GM23338 (cell line): ENCODE data around the gene COL16A1. TPM values are rescaled to one million over a fixed set of nuclear protein-coding genes. Genes with fewer than 3 reads are reported as not detected.

ENCODE experiments used
- ATAC-seq: fragments of 200-7000 bp; cut with Tn5 transposase; 3 replicates; pipeline ENCODE4 v1.9.1; 2020
- DNase-seq: peaks from one replicate; pipeline ENCODE4 v3.0.0-alpha.2; 2015; ENCODE audit warnings: low spot score
- H2AFZ ChIP-seq: fragments of 200-600 bp; sonication (generic); 2 replicates; pipeline ENCODE4 v1.8.0; 2016; ENCODE audit warnings: antibody characterized with exemption, mild to moderate bottlenecking, moderate library complexity
- H3F3A ChIP-seq: fragments of 200-600 bp; sonication (generic); replicated peaks from 2 replicates; pipeline ENCODE4 v1.8.0; 2017; ENCODE audit warnings: antibody characterized with exemption, mixed run types, low read depth
- H3K27ac ChIP-seq: fragments of 200-600 bp; sonication (generic); 2 replicates; pipeline ENCODE4 v1.6.1; 2016; ENCODE audit warnings: low read depth
- H3K27me3 ChIP-seq: fragments of 200-600 bp; sonication (generic); 2 replicates; pipeline ENCODE4 v1.8.0; 2016; ENCODE audit warnings: mild to moderate bottlenecking, mixed run types, moderate library complexity; ENCODE audit not compliant: insufficient read depth
- H3K36me3 ChIP-seq: fragments of 200-600 bp; sonication (generic); 2 replicates; pipeline ENCODE4 v1.8.0; 2016; ENCODE audit warnings: mild to moderate bottlenecking; ENCODE audit not compliant: insufficient read depth
- H3K4me1 ChIP-seq: fragments of 200-600 bp; sonication (generic); 2 replicates; pipeline ENCODE4 v1.8.0; 2016; ENCODE audit warnings: mild to moderate bottlenecking, moderate library complexity; ENCODE audit not compliant: insufficient read depth
- H3K4me2 ChIP-seq: fragments of 200-600 bp; sonication (generic); 2 replicates; pipeline ENCODE4 v1.7.1; 2017; ENCODE audit warnings: mixed run types
- H3K4me3 ChIP-seq: fragments of 200-600 bp; sonication (generic); 2 replicates; pipeline ENCODE4 v1.6.1; 2016; ENCODE audit warnings: mixed run types
- H3K79me2 ChIP-seq: fragments of 200-600 bp; sonication (generic); replicated peaks from 2 replicates; pipeline ENCODE4 v1.8.0; 2017; ENCODE audit warnings: mild to moderate bottlenecking; ENCODE audit not compliant: insufficient read depth
- H3K9me2 ChIP-seq: fragments of 200-600 bp; sonication (generic); 2 replicates; pipeline ENCODE4 v1.8.0; 2017; ENCODE audit not compliant: insufficient read depth
- H4K20me1 ChIP-seq: fragments of 200-600 bp; sonication (generic); replicated peaks from 2 replicates; pipeline ENCODE4 v1.8.0; 2017; ENCODE audit warnings: mild to moderate bottlenecking; ENCODE audit not compliant: insufficient read depth
- H3K27ac Mint-ChIP-seq: 2 replicates; pipeline ENCODE4 v1.8.0; 2020; ENCODE audit warnings: inconsistent platforms, mild to moderate bottlenecking, moderate library complexity, mixed read lengths
- H3K27me3 Mint-ChIP-seq: 3 replicates; pipeline ENCODE4 v1.8.0; 2022; ENCODE audit warnings: low read depth, mild to moderate bottlenecking, moderate library complexity, mixed read lengths, inconsistent platforms; ENCODE audit not compliant: insufficient read depth, poor library complexity
- H3K36me3 Mint-ChIP-seq: 3 replicates; pipeline ENCODE4 v1.8.0; 2021; ENCODE audit warnings: low read depth, mild to moderate bottlenecking, inconsistent platforms, moderate library complexity, mixed read lengths
- H3K4me1 Mint-ChIP-seq: 3 replicates; pipeline ENCODE4 v1.8.0; 2020; ENCODE audit warnings: mild to moderate bottlenecking, inconsistent platforms, mixed read lengths
- H3K4me3 Mint-ChIP-seq: 3 replicates; pipeline ENCODE4 v1.8.0; 2021; ENCODE audit warnings: moderate library complexity, mild to moderate bottlenecking, inconsistent platforms, mixed read lengths
- H3K9me3 Mint-ChIP-seq: 3 replicates; pipeline ENCODE4 v1.8.0; 2020; ENCODE audit warnings: moderate library complexity, mild to moderate bottlenecking, inconsistent platforms, mixed read lengths
- CREB1 ChIP-seq: fragments of 250-450 bp; sonication (Bioruptor Pico); IDR thresholded peaks from 2 replicates; pipeline ENCODE4 v1.5.0; 2020; ENCODE audit warnings: low read depth, mild to moderate bottlenecking, moderate library complexity
- ETS1 ChIP-seq: IDR thresholded peaks from 2 replicates; pipeline ENCODE4 v1.6.1; 2016; ENCODE audit warnings: antibody characterized with exemption
- EZH2 ChIP-seq: fragments of 200-600 bp; sonication (generic); IDR thresholded peaks from one replicate; pipeline ENCODE4 v1.8.0; 2017; ENCODE audit warnings: antibody characterized with exemption, mild to moderate bottlenecking, low read depth; ENCODE audit not compliant: unreplicated experiment
- EZH2phosphoT487 ChIP-seq: fragments of 200-600 bp; sonication (generic); IDR thresholded peaks from one replicate; pipeline ENCODE4 v1.8.1; 2018; ENCODE audit warnings: antibody characterized with exemption; ENCODE audit not compliant: unreplicated experiment
- JUNB ChIP-seq: IDR thresholded peaks from one replicate; pipeline ENCODE4 v1.6.1; 2016; ENCODE audit warnings: antibody characterized with exemption; ENCODE audit not compliant: unreplicated experiment
- NANOG ChIP-seq: IDR thresholded peaks from 2 replicates; pipeline ENCODE4 v1.6.1; 2016; ENCODE audit warnings: antibody characterized with exemption, borderline replicate concordance
- POLR2AphosphoS5 ChIP-seq: IDR thresholded peaks from 2 replicates; pipeline ENCODE4 v1.6.1; 2016; ENCODE audit warnings: antibody characterized with exemption, low read depth
- REST ChIP-seq: IDR thresholded peaks from one replicate; pipeline ENCODE4 v1.6.1; 2018; ENCODE audit warnings: antibody characterized with exemption; ENCODE audit not compliant: unreplicated experiment
- STAT1 ChIP-seq: IDR thresholded peaks from one replicate; pipeline ENCODE4 v1.6.1; 2016; ENCODE audit warnings: antibody characterized with exemption; ENCODE audit not compliant: unreplicated experiment
- ZNF114 ChIP-seq: fragments of 250-450 bp; sonication (Bioruptor Pico); IDR thresholded peaks from 2 replicates; pipeline ENCODE4 v1.5.0; 2020; ENCODE audit warnings: mild to moderate bottlenecking, moderate library complexity
- ZNF331 ChIP-seq: fragments of 250-450 bp; sonication (Bioruptor Pico); IDR thresholded peaks from 2 replicates; pipeline ENCODE4 v1.5.0; 2020; ENCODE audit warnings: low read depth, mild to moderate bottlenecking, moderate library complexity
- ZNF462 ChIP-seq: fragments of 250-450 bp; sonication (Bioruptor Pico); IDR thresholded peaks from 2 replicates; pipeline ENCODE4 v1.5.0; 2020; ENCODE audit warnings: mild to moderate bottlenecking, moderate library complexity
- polyA plus RNA-seq: library from polyadenylated mRNA; unstranded; fragments of >200 nt; fragmentation: Nextera tagmentation; extraction: Ambion mirVana; gene quantifications from 2 replicates; pipeline ENCODE4 v1.2.1, GENCODE V29; 2016
- total RNA-seq: library from RNA; depleted of rRNA; stranded (reverse); fragments of >200 nt; shearing (Covaris generic); gene quantifications from 2 replicates; pipeline ENCODE4 v1.2.3, GENCODE V29; 2014
- TF ChIP-seq, protein P1 (sequence below), 2 experiments: fragments of 200-600 bp in 1 of 2; sonication (generic) in 1 of 2; conservative IDR thresholded peaks; 2 replicates each; pipeline versions ENCODE4 v1.5.1 to v1.6.1; 2016 to 2017; ENCODE audit warnings: antibody characterized with exemption in 2 of 2, low read depth in 2 of 2, mild to moderate bottlenecking in 2 of 2, moderate library complexity in 1 of 2

Gene COL16A1
- total and polyA plus RNA-seq, 2 experiments from 2014 or later, result 4.2 to 13.2 TPM

- H3K27me3 Mint-ChIP-seq, result peaks cover 8% of the 10 kb centered on the region
- DNase-seq, result no peak
- H2AFZ ChIP-seq, result no peak overlapping the region
- ATAC-seq, result no peak
- no peaks in the 10 kb centered on the region; the same call in 2 of the 3 replicates for H3K9me3 Mint-ChIP-seq
- no peak overlapping the region for H3K4me3 ChIP-seq
- H3K4me1 ChIP-seq, result no peaks in the 10 kb centered on the region
- H3K27ac Mint-ChIP-seq, result no peak overlapping the region
- no peaks in the 10 kb centered on the region for H3K79me2 ChIP-seq
- H3K27ac ChIP-seq, result no peak overlapping the region
- no peak for TF ChIP-seq JUNB
- TF ChIP-seq ZNF331 (CRISPR knock-in tag), result no peak
- TF ChIP-seq ZNF114 (CRISPR knock-in tag), result no peak
- no peak for TF ChIP-seq REST
- no peak for TF ChIP-seq ETS1
- TF ChIP-seq CREB1 (CRISPR knock-in tag), result no peak
- TF ChIP-seq NANOG, result no peak
- no peak for TF ChIP-seq POLR2AphosphoS5
- TF ChIP-seq EZH2, result no peak
- TF ChIP-seq ZNF462, result no peak
- TF ChIP-seq, protein P1, sequence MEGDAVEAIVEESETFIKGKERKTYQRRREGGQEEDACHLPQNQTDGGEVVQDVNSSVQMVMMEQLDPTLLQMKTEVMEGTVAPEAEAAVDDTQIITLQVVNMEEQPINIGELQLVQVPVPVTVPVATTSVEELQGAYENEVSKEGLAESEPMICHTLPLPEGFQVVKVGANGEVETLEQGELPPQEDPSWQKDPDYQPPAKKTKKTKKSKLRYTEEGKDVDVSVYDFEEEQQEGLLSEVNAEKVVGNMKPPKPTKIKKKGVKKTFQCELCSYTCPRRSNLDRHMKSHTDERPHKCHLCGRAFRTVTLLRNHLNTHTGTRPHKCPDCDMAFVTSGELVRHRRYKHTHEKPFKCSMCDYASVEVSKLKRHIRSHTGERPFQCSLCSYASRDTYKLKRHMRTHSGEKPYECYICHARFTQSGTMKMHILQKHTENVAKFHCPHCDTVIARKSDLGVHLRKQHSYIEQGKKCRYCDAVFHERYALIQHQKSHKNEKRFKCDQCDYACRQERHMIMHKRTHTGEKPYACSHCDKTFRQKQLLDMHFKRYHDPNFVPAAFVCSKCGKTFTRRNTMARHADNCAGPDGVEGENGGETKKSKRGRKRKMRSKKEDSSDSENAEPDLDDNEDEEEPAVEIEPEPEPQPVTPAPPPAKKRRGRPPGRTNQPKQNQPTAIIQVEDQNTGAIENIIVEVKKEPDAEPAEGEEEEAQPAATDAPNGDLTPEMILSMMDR (conservative IDR thresholded peaks at IDR 0.05; ENCODE audit: low read depth in 2 of 2), result no peak
- no peak for TF ChIP-seq STAT1
- TF ChIP-seq EZH2phosphoT487, result no peak
- H3K4me3 Mint-ChIP-seq, result no peak overlapping the region
- H3K36me3 Mint-ChIP-seq, result no peaks in the 10 kb centered on the region; the same call in 2 of the 3 replicates
- no peaks in the 10 kb centered on the region for H4K20me1 ChIP-seq
- no peaks in the 10 kb centered on the region for H3K36me3 ChIP-seq
- H3K9me2 ChIP-seq, result no peaks in the 10 kb centered on the region
- H3K4me1 Mint-ChIP-seq, result peaks cover 28% of the 10 kb centered on the region
- H3K27me3 ChIP-seq, result no peaks in the 10 kb centered on the region
- H3K4me2 ChIP-seq, result no peak overlapping the region
- H3F3A ChIP-seq, result no peaks in the 10 kb centered on the region
Observed at GRCh38 chr1:31693231-31693630, 10.6 kb downstream of the COL16A1 start.
